NCI-H146 treated with DMSO at 0.1 percent for 48 hours (cell line): ENCODE measurements around the gene RALGAPA2.

Experiments used
- DNase-seq: peaks from one replicate; lab custom pipeline; 2025; ENCODE audit not compliant: unreplicated experiment; lab: John Stamatoyannopoulos, UW

Gene RALGAPA2

DNA sequence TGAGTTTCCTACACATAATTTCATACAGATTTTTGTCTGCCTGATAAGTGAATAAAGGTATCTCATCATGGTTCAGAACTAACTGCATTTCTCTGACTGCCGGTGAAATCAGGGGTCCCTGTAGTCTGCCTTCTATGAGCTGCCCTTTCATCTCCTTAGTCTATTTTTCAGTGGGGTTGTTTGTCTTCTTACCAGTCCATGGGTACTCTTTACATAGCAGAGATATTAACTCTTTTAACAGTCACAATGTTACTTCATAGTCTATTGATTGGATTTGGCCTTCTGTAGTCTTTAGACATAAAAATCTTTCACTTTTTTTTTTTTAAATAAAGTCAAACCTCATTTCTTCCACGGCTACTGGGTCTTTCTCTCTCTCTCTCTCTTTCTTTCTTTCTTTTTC, 79.8 kb downstream of the RALGAPA2 start:
- DNase-seq, result no peak

GRCh38 chr20:20630551-20630950, 81.9 kb downstream of the RALGAPA2 start:
- no peak for DNase-seq

- DNase-seq, result no peak
These were observed 82.8 kb downstream of the RALGAPA2 start for GRCh38 chr20:20629556-20630188.

DNA sequence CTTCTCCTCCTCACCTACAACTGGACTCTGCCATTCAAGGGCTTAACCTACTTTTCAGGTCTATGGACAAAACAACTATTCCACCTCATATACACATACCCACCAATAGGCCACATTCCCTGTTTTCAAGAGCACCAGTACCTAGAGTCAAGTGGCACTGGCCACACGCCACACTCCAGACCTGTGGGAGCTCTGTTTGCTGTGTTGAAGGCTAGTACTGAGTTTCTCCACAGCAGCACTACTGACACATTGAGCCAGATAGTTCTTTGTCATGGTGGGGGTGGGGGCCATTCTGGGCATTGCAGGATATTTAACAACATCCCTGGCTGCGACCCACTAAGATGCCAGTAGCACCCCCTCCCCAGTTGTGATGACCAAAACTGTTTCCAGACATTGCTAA, 84.1 kb downstream of the RALGAPA2 start:
- no peak for DNase-seq

GRCh38 chr20:20627471-20627870, 85.0 kb downstream of the RALGAPA2 start:
- no peak for DNase-seq

DNA sequence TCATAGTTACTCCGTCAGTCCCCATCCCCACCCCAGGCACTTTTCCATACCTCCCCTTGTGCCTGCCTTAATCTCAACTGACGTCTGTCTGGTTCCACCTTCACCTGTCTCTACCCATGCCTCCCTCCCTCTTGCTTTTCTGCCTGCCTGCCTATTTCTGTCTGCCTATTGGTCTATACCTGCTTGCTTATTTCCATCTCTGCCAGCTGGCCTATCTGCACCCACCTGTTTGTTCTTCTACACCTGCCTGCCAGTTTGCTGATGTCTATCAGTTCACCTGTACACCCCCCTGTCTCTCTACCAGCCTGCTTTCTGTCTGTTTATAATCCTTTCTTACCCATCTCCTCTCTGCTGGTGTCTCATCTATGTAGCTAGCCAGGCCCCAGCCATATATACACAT, 87.5 kb downstream of the RALGAPA2 start:
- DNase-seq, result peak; percentile 100

DNA sequence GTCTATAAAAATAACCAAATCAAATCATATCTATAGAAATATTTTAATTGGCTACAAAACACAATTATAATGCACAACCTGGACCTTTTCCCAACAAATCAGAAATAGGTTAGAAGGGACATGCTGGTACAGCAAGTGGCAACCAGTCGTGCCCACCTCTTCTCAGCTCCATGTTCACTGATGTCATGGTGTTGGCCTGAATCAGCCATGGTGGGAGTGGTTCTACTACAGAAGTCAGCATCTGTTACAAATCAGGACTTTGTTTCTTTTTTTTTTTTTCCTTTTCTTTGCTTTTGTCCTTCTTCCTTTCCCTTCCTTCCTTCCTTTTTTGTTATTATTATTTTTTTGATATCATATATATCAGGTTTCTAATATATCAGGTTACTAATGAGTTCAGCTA, 91.2 kb downstream of the RALGAPA2 start:
- no peak for DNase-seq

GRCh38 chr20:20614391-20614790, 98.1 kb downstream of the RALGAPA2 start:
- DNase-seq, result no peak

DNA sequence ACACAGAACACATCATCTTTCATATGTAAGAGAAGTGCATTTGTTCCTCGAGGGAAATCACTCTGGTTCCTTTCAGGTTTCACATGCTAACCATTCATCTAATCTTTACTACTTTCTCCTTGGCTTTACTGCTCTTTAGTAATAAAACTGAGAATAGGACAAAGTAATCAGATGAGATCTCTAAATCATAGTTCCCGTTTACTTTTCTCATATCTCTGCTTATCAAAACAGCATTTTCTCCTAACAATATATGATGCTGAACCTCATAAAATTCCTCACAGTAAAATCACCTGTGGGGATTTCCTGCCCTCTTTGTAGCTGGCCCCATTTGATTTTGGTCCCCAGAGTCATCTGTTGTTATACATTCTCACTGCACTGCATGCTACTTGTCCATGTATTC, 100.2 kb downstream of the RALGAPA2 start:
- no peak for DNase-seq

- no peak for DNase-seq
These were observed 101.3 kb downstream of the RALGAPA2 start for GRCh38 chr20:20611167-20611566.

GRCh38 chr20:20609522-20609921, 102.9 kb downstream of the RALGAPA2 start:
- no peak for DNase-seq

DNA sequence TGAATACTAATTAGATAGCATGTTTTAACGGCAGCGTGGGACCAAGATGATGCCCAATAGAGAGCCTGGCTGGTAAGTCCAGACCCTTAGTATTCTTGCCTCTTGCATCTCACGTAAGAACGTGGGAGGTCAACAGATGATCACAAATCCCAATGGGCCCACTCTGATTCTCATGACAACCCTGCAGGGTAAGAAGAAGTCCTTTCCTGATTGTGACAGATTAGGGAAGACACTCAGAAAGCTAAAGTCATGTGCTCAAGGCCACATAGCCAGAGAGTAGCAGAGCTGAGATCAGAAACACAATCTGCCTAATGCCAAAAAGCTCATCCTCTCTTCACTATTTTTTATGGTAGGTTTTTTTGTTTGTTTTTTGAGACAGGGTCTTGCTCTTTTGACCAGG, 103.8 kb downstream of the RALGAPA2 start:
- DNase-seq, result no peak

DNA sequence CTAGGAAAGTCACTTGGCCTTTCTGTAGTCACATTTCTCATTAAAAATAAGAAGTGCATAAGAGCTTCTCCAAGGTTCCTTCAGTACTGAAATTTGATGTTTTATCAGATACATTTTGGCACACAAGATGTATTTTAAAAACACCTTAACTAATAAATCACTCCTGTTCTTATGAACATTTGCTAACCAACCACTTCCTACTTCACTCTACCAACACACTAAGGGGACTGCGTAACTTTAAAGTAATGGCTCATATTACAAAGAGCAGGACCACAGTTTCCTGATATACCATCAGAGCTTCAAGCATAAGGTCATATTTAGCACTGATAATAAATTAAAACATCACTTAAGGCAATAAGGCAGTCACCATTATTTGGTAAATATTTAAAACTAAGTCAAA, 104.4 kb downstream of the RALGAPA2 start:
- DNase-seq, result no peak

- no peak for DNase-seq
These were observed 105.6 kb downstream of the RALGAPA2 start for GRCh38 chr20:20606881-20607280.

DNA sequence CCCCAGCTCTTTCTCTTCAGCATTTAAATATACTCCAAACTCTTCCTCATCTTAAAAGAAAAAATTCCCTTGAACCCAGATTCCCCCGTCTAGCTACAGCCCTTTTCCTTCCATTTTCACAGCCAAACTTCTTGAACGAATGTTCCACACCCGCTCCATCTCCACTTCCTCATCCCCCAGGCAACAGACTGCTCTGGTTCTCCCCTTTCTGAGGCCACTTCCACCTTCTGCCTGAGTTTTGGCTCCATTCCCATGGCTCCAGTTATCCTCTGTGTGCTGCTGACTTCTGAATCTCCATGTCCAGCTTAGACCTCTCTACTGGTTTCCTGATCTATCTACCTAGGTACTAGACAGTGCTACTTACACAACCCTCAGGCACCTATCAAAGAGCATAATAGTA, 106.4 kb downstream of the RALGAPA2 start:
- DNase-seq, result no peak

GRCh38 chr20:20604907-20605306, 107.5 kb downstream of the RALGAPA2 start:
- no peak for DNase-seq

DNA sequence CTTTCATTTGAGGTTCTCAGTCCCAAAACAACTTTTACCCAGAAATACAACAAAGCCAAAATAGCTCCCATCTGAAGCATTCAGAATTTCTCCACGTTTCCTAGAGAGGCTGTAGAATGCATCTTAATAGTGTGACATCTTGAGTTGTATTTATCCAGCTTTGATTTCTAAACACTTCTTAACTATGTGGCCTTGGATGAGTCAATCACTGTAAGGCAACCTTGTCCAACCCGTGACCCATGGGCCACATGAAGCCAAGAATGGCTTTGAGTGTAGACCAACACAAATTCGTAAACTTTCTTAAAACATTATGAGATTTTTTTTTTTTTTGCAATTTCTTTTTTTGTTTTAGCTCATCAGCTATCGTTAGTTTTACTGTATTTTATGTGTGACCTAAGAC, 108.1 kb downstream of the RALGAPA2 start:
- no peak for DNase-seq

DNA sequence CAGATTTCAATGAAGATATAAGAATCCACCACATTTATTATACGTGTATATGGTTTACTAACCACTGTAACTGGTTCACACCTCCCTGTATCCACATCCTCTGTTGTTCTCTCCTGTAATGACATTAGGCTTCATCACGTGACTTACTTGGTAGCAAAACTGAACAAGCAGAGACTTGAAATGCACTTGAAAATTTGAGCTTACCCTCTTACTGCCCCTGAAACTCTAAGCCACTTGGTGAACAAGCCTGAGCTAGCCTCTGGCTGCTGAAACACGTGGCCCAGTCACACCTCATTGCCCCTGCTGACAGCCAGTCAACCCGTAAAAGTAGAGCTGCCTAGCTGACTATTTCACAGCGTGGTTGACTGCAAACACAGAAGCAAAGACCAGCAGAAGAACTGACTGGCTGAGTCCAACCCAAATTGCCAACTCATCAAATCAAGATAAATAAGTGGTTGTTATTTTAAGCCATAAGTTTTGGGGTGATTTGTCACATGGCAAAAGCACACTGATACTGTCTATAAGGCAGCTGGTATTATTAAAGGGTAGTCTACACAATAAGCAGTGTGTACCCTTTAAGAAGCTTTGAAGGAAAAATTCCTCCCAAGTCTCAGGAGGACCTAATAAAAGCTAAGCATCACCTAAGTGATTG, 109.0 kb downstream of the RALGAPA2 start:
- peak; percentile 22 for DNase-seq

- DNase-seq, result no peak
These were observed 114.5 kb downstream of the RALGAPA2 start for GRCh38 chr20:20597966-20598365.

DNA sequence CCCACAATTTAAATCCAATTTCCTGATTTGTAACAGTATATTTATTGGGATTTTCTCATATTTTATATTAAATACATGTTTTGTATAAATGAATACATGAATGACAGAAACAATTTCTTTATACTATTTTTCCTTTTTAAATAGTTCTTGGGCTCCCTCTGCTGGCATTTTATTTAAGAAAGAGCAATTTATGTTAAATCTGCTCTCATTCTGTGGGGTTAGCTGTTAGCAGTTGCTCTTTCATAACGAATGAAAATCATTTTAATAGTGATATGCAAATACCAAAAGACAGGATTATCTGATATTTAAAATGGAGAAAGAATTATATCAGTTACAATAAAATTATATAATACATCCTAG, 118.3 kb downstream of the RALGAPA2 start:
- DNase-seq, result peak; percentile 46

GRCh38 chr20:20593447-20594170, 118.8 kb downstream of the RALGAPA2 start:
- DNase-seq, result peak; percentile 74

GRCh38 chr20:20585146-20585545, 127.3 kb downstream of the RALGAPA2 start:
- DNase-seq, result no peak
